PC-9 (cell line): ENCODE results near the gene TMEM132D.

Source experiments
- CTCF ChIP-seq: fragments of 200-600 bp; sonication (generic); conservative IDR thresholded peaks from 2 replicates; pipeline ENCODE4 v1.6.1; 2017; ENCODE audit warnings: mixed run types, antibody characterized with exemption, mild to moderate bottlenecking, moderate library complexity
- EZH2 ChIP-seq: fragments of 200-600 bp; sonication (generic); IDR thresholded peaks from 2 replicates; pipeline ENCODE4 v1.8.0; 2017; ENCODE audit warnings: antibody characterized with exemption, low read depth

- no peak for TF ChIP-seq EZH2
- no peak for TF ChIP-seq CTCF
These were observed 869.1 kb downstream of the TMEM132D start for GRCh38 chr12:129034558-129035289.
